HTR-8/SVneo (cell line): ENCODE data around the gene LARP4B.

Experiments used
- DNase-seq: peaks from one replicate; pipeline ENCODE4 v3.0.0; 2011; ENCODE audit warnings: low spot score, mixed read lengths; ENCODE audit not compliant: insufficient read length
- FAIRE-seq: peaks from 2 replicates; lab custom pipeline; 2011; peaks lifted over from hg19 to GRCh38; lab: Jason Lieb, UNC

Gene LARP4B

DNA sequence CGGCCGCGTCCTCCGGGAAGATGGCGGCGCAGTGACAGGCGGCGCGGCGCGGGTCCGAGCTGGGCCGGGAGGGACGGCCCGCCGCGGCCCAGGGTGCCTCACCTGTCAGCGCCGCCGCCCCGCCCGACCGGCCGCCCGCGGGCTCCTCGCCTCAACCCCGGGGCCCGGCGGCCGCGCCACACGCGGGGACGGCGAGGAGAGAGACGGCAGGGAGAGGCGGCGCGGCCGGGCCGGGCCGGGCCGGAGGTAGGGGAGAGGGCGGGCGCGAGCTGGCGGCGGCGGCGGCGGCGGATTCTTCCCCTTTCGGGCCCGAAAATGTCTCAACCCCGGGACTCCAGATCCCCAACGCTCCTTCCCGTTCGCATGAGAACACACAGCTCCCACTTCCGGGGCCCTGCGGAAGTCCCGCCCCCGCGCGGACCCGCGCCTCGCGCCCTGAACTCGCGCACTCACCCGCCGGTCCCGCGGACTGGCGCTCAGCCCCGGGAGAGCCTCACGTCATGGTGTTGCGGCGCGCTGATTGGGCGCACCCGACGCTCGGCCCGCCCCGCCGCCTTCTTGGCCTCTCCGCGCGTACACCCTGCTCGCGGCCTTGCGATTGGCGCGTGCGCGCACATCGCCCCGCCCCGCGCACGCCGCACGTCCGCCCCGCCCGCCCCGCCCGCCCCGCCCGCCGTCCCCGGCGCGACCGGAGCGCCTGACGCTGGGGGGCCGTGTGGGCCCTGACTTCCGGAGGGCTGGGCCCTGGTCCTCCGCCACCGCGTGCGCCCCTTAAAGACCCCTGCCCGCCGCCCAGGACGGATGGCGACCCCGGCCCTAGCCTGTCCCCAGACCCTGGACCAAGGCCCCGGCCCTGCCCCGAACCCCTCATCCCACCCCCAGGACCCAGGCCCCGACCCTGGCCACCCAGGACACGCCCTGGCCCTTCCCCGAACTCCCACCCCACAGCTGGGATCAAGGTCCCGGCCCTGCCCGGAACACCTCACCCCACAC is at the start of gene LARP4B:
Gene LARP4B, minus strand, starts transcription at position 380 of the 993 bp plus-strand sequence. CDS start 45,984 bp downstream, outside the sequence.
- FAIRE-seq (peak; percentile 89), DNase-seq (peak; percentile 98)

DNA sequence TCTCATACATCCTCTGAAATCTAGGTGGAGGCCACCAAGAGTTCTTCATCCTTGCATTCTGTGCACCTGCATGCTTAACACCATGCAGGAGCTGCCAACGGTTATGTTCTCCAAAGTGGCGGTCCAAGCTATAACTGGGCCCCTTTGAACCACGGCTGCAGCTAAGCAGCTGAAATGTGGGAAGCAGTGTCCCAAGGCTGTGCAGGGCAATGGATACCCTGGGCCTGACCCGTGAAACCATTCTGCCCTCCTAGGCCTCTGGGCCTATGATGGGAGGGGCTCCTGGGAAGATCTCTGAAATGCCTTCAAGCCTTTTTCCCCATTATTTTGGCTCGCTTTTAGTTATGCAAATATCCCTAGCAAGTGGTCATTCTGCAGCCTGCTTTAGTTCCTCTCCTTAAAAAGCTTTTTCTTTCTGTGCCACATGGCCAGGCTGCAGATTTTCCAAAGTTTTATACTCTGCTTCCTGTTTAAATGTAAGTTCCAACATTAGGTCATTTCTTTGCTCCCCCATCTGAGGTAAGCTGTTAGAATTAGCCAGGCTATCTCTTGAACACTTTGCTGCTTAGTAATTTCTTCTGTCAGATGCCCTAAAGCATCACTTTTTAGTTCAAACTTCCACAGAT is 49.1 kb upstream of the LARP4B start:
- DNase-seq, result no peak
- no peak for FAIRE-seq

GRCh38 chr10:978826-979421 is 47.4 kb upstream of the LARP4B start:
- no peak for FAIRE-seq
- DNase-seq, result no peak

DNA sequence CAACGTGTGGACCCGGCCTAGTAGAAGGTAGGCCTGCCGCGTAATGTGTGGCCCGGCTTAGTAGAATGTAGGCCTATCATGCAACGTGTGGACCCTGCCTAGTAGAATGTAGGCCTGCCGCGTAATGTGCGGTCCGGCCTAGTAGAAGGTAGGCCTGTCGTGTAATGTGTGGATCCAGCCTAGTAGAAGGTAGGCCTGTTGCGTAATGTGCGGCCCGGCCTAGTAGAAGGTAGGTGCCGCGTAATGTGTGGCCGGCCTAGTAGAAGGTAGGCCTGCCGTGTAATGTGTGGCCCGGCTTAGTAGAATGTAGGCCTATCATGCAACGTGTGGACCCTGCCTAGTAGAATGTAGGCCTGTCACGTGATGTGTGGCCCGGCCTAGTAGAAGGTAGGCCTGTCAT is 44.8 kb upstream of the LARP4B start:
- FAIRE-seq, result peak; percentile 87
- DNase-seq, result no peak

DNA sequence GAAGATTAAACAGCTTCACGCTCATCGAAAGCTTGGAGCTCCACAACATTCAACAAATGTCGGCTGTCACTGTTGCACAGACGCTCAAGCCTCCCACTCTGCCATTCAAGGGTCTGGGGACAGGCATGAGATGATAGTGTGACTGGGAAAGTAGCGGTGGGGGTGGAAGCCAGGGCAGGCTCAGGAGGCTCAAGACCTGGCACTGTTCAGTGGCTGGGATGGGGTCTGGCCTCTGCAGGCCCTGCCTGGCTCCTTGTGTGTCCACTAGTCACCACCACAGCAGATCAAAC is 43.2 kb upstream of the LARP4B start:
- DNase-seq (no peak), FAIRE-seq (no peak)

DNA sequence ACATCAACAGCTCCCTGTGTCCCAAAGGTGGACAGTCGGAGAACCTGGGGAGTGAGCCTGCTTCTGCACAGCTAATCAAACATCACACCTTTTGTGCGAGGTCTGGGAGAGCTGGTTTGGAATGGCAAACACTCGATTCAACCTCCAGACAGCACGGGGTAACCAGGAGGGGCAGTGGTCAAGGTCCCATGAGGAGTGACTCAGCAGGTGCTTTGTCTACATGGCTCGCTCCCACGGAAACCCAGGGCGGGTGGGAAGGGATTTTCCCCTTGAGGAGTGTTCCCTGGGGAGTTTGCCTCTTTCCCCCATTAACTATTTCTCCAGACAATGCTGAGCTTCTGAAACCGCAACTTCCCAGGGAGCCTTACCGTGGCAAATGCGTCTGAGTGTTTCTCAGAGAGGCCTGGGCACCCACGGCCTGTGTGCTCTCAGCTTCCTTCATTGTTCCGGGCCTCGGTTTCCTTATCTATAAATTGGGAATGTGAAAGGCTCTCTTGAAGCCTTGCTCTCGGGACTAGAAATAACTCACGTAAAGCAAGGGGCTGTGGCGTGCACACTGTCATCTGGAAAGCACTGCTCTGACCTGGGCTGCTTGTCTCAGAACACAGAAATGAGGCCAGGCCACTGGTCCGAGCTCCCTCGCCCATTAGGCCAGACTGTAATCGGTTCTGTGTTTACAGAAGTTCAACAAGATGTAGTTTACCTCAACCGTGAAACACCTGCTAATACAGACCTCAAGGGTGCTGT is 42.7 kb upstream of the LARP4B start:
- FAIRE-seq, result no peak

GRCh38 chr10:972763-973162 is 41.3 kb upstream of the LARP4B start:
- FAIRE-seq (no peak), DNase-seq (no peak)

More for the DNA sequence above, 42.7 kb upstream of the LARP4B start:
- DNase-seq, result no peak

GRCh38 chr10:971613-972012 is 40.1 kb upstream of the LARP4B start:
- no peak for FAIRE-seq
- no peak for DNase-seq

DNA sequence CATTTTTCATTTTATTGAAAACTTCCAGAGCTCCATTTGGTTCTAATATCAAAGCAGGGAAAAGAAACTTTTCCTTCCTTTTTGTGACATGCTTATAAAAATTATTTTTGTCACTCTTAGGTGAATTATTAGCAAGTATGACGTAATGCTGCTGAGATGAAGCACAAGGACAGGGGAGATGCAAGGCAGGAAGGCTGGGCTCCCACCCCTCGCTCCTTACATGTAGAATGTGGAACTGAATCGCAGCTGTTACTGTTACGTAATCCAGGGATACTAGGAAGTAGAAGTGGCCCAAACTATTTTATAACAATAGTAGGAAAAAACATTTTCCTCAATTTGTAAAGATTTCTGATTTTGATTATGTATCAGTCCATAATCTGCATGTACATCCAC is 39.6 kb upstream of the LARP4B start:
- no peak for FAIRE-seq
- DNase-seq, result no peak

DNA sequence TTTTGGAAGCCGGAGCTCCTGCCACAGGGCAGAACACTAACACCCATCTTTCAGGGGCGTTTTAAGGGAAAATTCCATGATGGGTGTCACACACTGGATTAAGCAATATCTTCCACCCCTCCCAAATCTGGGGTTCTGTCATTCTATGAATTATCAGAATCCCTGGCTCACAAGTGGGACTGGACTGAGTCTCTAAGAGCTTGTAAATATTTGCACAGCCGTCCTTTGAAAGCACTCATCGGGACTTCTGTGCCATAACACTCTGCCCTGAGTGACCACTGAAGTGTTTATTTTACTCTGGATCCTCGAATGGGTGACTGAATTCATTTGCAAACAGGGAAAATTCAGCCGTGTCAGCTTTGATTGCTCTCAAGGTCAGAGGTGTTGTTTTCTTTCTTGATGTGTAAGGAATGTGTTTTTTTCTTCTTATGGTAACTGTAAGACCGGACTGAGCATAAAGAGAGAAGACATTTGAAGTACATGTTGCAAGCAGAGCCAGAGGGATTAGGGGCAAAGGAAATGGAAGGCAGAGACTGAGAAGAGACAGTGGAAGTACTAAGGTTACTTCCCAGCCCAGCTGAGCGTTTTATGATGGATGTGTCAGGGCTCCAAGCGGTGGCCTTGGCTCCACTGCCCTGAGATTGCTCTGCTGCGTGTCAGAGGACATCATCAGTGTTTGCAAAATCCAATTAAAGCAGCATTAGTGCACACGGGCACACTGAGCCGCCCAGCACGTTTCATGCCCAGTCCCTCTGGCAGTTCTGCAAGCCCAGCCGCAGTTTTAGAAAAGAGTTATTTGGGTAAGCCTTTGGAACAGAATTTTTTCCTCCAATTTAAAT is 39.0 kb upstream of the LARP4B start:
- FAIRE-seq (no peak), DNase-seq (no peak)

DNA sequence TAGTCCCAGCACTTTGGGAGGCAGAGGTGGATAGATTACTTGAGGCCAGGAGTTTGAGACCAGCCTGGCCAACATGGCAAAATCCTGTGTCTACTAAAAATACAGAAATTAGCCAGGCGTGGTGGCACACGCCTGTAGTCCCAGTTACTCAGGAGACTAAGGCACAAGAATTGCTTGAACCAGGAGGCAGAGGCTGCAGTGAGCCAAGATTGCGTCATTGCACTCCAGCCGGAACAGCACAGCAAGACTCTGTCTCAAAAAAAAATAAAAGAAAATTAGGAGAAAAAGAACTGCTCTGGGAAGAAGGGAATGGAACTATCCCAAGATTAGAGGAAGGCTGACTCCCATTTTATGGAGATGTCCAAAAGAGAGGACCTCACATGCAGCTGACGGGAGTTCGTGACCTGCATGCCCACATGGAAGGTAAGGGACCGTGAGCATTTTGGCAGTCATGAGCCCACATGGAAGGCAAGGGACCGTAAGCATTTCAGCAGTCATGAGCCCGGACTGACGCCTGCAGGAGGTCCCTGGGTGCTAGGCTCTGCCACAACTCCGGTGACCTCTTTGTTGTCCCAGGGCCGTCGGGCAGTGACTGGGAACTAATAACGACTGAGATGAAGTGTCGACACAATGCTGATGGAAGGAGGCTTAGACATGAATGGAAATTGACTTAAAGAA is 38.1 kb upstream of the LARP4B start:
- FAIRE-seq (no peak), DNase-seq (no peak)

- no peak for DNase-seq
- FAIRE-seq, result no peak
Measured at GRCh38 chr10:968546-969199, 37.2 kb upstream of the LARP4B start.

GRCh38 chr10:966466-967235 is 35.1 kb upstream of the LARP4B start:
- no peak for FAIRE-seq
- no peak for DNase-seq

DNA sequence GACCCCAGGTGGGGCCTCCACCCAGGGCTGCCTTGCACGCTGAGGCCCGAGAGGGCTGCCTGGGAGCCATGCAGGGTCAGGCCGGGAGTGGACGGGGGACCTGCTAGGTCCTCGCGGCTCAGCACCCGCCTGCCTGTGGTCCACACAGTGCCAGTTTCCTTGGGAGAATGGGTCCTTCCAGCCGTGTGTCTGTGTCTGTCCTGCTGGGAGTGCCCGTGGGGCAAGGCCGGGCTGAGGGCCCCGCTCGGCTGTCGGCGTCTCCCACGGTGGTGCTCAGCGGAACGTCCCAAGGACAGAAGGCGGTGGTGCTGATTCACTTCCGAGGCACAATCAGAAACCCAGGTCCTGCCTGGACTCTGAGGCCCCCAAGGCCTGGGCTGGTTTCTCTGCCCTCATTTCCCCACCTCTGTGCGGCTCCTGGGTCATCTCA is 33.5 kb upstream of the LARP4B start:
- FAIRE-seq, result no peak
- no peak for DNase-seq

DNA sequence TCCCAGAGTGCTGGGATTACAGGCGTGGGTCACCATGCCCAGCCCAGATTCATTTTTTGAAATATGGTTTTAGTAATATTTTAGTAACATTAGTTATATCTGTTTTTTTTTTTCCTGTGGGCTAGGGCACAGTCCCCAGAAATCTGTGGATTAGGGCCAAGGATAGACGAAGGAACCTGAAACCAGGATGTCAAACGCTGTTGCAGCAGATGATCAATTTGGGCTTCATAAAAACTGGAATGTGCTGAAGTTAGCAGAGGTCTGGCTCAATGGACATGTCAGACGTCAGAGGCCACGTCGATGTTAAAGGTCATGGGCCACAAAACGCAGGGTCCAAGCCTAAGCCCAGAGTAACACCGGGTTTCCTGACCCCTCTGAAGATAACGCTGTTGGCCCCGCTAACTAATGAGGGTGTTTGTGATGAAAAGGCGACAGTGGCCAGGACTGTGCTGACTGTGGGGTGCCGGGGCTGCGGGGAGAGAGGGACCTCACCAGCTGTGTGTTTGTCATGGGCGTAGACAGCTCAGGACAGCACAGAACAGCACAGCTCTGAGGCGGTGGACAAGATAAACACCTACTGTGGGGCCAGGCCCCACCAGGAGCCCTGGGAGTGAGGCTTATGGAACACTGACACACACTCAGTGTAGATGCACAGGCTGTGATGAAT is 32.9 kb upstream of the LARP4B start:
- FAIRE-seq (no peak), DNase-seq (no peak)

GRCh38 chr10:963655-964054 is 32.1 kb upstream of the LARP4B start:
- no peak for DNase-seq
- FAIRE-seq, result no peak

- FAIRE-seq (no peak), DNase-seq (no peak)
Measured at GRCh38 chr10:963186-963585, 31.7 kb upstream of the LARP4B start.
